ENCODE measurements around the gene MERTK. TPM values are rescaled to one million over a fixed set of nuclear protein-coding genes. Genes with fewer than 3 reads are reported as not detected.
A peak's percentile ranks its signal among the peaks of the same experiment; 100 is the strongest.
"Not testable (repeated sequence)": the region's sequence is repeated elsewhere in the genome, so short reads cannot be mapped to it uniquely, and the experiment has no call there.

Gene MERTK
- total RNA-seq, 1 donor from 2014 or later, result 6.6 TPM

DNA sequence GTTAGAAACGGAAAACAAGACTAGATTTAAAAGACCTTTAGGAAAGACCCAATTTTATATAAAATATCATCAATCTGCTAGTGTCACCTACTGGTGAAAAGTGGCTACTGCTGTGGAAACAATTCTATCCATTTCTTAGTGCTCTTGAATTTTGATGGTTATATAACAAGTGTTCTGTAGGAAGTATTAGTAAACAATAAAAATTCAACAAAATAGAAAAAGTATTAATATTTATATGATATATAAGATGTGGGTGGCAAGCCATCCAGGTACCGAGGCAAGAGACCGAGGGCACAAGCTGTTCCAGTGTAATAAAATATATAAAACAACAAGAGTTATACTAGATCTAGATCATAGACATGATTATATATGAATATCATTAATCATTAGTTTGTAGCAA is 150.5 kb downstream of the MERTK start:
- ATAC-seq (peak; percentile 74), DNase-seq (ENCODE audit: missing footprints) (no peak)
- intact Hi-C loops (cut with DNase I), result loop anchor here (1.0 kb wide), 2 partner anchors 151 to 162 kb away; partner anchors contain the start of gene MERTK

DNA sequence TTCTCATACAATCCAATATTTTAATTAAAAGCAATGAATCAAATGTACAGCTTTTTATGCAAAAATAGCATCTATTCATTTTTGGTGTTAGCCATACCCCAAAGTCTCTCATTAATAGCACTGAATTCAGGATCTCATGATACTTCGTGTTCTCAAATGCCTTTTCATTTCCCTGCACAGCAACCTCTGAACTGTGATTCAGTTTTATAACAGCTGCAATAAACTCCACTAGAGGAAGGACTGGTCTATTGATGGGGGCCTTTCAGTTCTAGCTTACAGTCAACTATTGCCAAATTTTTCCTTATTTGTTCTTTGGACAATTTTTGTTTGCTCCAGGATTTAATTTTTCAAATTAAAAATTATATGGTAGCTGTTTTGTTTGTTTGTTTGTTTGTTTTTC is 151.9 kb downstream of the MERTK start:
- intact Hi-C loops (cut with DNase I), result no loop called here
- ATAC-seq (no peak), DNase-seq (ENCODE audit: missing footprints) (no peak)

DNA sequence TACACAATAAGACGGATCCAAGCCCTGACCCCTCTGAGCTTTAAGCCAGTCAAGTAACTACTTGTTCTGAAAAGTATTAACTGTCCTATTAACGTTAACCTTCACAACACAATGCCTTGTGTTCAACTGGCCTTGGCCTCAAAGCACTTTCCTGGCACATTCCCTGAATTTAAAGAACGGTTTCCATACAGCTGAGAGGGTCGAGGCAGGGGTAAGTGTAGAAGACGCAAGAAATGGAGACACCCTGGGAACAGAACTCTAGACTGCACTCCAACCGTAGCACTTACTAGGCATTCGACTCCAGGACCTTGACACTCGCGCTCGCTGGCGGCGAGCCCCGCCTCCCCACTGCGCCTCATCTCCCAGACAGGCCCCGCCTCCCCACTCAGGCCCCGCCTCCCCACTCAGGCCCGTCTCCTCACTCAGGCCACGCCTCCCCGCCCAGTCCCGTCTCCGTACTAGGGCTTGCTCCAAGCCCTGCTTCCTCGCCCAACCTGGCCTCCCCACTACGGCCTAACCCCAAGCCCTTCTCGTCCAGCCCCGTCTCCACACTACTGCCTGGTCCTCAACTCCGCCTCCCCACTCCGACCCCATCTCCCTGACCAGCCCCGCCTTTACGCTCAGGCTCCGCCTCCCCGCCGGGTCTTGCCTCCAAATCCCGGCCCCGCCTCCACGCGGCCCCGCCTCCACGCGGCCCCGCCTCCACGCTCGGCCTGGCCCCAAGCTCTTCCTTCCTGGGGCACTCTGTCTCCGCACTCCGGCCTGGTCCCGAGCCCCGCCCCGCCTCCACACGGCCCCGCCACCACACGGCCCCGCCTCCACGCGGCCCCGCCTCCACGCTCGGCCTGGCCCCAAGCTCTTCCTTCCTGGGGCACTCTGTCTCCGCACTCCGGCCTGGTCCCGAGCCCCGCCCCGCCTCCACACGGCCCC is 155.8 kb downstream of the MERTK start:
- intact Hi-C loops (cut with DNase I), result no loop called here
- peak; percentile 81 for ATAC-seq
- DNase-seq (ENCODE audit: missing footprints), result peak; percentile 99

DNA sequence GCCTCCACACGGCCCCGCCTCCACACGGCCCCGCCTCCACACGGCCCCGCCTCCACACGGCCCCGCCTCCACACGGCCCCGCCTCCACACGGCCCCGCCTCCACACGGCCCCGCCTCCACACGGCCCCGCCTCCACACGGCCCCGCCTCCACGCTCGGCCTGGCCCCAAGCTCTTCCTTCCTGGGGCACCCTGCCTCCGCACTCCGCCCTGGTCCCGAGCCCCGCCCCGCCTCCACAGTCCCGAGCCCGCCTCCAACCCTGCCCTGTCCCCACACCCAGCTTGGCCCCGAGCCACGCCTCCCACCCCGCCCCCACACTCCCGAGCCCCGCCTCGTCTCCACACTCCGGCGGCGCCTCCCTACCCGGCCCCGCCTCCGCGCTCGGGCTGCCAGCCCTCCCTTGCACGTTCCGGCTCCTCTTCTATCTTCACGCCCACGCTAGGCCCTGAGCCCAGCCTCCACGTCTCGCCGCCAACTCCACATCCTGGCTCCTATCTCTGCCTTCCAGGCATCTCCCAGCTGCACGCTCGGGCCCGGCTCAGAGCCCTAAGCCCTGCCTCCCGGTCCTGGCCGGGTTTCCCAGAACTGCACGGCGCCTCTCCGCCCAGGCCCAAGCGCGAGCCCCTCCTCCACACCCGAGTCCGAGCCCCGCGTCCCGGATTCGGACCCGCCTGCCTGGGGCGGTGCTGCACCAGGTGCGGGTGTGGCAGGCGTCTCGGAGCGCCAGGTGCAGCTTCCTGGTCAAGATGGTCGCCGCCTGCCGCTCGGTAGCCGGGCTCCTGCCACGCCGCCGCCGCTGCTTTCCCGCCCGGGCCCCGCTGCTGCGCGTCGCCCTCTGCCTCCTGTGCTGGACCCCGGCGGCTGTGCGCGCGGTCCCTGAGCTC is 156.7 kb downstream of the MERTK start, which contains the start of gene TMEM87B:
TMEM87B (plus strand) TSS at position 423 of the 883 bp plus-strand sequence; CDS start at position 746, 323 bp downstream.
- intact Hi-C loops (cut with DNase I), result loop anchor here (1.0 to 5.0 kb wide), 2 partner anchors 197 to 220 kb away; partner anchors contain the start of gene ZC3H6
- peak; percentile 87 for ATAC-seq
- DNase-seq (ENCODE audit: missing footprints), result peak; percentile 99

DNA sequence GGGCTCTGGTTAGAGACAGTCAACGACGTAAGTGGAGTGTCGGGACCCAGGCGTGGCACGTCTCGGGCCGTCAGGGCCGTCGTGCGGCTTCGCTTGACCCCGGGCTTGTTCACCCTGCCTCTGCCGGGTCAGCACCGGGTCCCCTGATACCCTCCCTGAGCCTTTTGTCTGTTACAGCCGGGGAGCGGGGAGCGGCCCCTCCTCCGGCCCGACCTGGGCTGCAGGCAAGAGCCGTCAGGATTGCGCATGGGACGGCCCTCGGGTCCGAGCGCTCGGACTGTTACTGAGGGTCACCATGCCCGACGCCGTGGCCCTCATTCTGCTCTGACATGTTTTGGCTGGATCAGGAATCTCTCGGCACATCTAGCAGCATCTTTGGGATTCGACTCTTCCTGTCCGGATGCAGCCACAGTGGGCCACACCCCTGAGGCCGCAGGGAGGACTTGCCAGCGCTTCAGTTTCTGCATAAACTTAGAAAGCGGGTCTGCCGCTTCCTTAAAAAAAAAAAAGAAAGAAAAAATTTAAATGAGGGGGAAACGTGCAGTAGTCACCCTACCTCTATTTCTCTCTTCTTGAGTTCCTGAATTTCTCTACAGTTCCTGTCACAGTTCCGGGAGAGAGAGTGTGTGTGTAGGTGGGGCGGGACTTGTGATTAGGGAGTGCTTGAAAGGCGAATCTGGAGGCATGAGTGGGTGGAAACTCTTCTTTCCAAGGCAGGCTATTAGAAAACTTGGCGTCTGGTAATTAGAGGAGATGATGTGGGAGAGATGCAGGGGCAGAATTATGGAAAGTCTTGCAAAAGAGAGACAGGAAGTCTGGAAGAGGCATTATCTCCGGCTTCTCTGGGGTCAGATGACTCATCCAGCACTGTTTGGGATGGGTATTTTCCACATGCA is 157.6 kb downstream of the MERTK start:
- peak; percentile 17 for ATAC-seq
- DNase-seq (ENCODE audit: missing footprints), result peak; percentile 89
- intact Hi-C loops (cut with DNase I), result loop anchor here (1.0 to 5.0 kb wide), 2 partner anchors 196 to 219 kb away; partner anchors contain the start of gene ZC3H6

DNA sequence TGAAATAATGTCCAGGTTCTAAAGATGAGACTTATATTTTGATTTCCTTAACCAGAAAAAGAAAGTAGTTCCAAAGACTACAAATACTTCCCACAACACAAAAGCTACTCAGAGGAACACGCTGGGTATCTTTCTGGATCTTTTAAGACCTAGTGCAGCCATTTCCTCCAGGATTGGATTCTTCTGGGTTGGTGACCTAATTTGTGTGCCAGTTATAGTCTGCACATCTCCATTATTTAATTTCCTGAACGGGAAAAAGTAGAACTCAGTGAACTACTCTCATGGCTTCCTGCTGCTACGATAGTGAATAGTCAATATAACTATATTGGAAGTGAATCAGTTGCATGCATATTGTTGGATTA is 158.2 kb downstream of the MERTK start:
- ATAC-seq (no peak), DNase-seq (ENCODE audit: missing footprints) (no peak)
- intact Hi-C loops (cut with DNase I), result loop anchor here (5.0 kb wide), 1 partner anchor 196 kb away; no protein-coding TSS in a partner anchor

DNA sequence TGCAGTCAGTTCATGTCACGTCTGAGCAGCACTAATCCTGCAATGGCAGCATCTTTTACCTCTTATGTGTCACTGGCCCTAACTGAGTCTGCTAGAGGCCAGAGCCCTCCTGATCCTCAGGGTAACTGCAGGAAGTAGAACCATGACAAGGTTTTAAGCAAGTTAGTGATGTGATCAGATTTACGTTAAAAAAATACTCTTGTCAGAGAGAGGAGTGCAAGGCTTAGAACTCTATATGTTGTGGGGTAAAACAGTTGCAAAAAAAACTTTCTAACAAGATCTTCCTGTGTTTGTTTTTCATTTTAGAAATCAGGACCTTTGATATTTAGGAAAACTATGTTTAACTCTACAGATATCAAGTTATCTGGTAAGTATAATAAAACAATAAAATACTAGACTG is 161.3 kb downstream of the MERTK start:
- no peak for DNase-seq (ENCODE audit: missing footprints)
- intact Hi-C loops (cut with DNase I), result loop anchor here (5.0 kb wide), 1 partner anchor 193 kb away; no protein-coding TSS in a partner anchor
- ATAC-seq, result no peak

DNA sequence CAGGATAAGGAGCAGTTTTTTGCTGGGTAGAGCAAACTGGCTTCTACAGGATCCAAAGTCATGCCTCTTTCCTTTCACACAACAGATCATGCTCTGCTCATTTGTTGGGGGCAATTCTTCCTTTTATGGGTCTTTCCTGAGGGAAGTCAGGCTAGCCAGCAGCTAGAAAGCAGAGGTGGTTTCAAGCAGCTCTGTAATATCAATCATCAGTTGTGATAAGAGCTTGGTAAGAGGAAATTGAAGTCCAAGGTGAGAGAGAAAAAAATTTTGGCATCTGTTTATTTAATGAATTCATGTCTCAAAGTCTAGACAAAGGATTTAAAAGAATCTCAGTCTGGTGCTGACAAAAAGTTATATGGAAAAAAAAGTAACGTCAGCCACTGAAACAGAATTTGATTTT is 162.9 kb downstream of the MERTK start:
- DNase-seq (ENCODE audit: missing footprints) (no peak), ATAC-seq (no peak)
- intact Hi-C loops (cut with DNase I), result no loop called here

DNA sequence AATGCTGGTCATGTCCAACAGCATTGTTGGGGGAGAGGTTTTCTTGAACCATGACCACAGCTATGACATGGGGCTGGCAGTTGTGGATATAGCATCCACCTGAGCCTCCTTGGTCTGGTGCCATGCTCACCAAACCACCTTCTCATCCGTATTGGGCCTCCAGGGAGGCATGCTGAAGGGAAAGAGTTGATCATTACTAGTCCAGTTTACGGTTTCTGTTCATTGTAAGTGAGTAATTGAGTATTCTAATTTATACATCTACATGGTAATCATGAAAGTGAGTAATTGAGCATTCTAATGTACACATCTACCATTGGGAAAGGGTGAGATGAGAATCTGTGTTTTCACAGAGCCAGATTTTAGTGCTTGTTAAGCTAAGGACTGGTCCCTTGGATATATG is 163.4 kb downstream of the MERTK start:
- ATAC-seq, result no peak
- DNase-seq (ENCODE audit: missing footprints), result no peak
- intact Hi-C loops (cut with DNase I), result no loop called here

DNA sequence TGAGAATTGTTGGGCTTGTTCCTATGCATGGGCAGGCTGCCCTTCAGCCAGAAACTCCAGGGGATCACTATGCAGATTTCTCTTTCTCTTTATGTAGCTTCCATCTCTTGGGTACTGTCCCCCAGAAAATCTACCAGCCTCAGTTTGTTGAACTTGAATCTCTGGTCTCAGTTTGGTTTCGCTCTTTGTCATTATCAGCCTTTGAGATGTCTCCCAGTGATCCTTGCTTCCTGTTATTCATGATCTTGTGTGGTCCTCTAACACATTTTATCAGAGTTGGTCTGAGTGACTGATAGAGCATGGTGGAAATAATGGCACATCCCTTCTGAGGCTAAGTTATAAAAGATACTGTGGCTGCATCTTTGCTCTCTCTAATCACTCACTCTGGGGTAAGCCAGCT is 164.5 kb downstream of the MERTK start:
- DNase-seq (ENCODE audit: missing footprints) (no peak), ATAC-seq (no peak)
- intact Hi-C loops (cut with DNase I), result no loop called here

DNA sequence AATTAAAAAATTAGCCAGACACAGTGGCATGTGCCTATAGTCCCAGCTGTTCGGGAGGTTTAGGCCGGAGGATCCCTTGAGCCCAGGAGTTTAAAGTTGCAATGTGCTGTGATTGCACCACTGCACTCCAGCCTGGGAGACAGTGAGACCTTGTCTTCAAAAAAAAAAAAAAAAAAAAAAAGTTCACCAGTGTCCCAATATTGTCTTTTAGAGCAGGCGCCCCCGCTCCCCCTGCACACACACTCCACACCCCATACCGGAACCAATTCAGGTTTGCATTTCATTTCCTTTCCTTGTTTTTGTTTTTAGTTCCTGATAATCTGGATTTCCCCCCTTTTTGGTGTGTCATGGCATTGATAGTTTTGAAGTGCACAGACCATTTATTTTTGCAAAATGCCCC is 167.1 kb downstream of the MERTK start:
- ATAC-seq (no peak), DNase-seq (ENCODE audit: missing footprints) (no peak)
- intact Hi-C loops (cut with DNase I), result no loop called here

DNA sequence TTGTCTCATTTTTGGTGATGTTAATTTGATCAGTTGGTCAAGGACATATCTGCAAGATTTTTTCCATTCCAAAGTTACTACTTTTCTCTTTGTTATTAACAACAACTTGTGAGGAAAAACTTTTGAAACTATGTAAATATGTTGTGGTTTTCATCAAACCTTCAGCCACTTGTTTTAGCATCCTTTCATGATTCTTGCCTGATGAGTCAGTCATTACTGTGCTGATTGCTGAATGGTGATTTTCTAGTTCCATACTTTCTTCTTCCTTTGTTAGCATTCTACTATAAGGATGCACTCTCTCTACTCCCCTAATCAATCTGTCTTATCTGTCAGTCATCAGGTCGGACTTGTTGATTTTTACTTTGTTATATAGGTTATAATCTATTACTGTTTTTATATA is 167.6 kb downstream of the MERTK start:
- DNase-seq (ENCODE audit: missing footprints) (no peak), ATAC-seq (no peak)
- intact Hi-C loops (cut with DNase I), result no loop called here

DNA sequence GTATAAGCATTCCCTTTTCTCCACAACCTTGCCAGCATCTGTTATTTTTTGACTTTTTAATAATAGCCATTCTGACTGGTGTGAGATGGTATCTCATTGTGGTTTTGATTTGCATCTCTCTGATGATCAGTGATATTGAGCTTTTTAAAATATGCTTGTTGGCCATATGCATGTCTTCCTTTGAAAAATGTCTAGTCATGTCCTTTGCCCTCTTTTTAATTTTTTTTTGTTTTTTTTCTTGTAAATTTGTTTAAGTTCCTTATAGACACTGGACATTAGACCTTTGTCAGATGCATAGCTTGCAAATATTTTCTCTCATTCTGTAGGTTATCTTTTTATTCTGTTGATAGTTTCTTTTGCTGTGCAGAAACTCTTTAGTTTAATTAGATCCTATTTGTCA is 171.4 kb downstream of the MERTK start:
- intact Hi-C loops (cut with DNase I); ATAC-seq; DNase-seq (ENCODE audit: missing footprints): not testable (repeated sequence)

DNA sequence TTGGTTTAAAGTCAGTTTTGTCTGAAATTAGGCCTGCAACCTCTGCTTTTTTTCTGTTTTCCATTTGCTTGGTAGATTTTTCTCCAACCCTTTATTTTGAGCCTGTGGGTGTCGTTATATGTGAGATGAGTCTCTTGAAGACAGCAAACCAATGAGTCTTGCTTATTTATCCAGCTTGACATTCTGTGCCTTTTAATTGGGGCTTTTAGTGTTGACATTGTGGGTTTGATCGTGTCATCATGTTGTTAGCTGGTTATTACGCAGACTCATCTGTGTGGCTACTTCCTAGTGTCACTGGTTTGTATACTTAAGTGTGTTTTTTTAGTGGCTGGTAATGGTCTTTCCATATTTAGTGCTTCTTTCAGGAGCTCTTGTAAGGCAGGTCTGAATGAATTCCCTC is 175.5 kb downstream of the MERTK start:
- DNase-seq (ENCODE audit: missing footprints), result no peak
- no peak for ATAC-seq
- intact Hi-C loops (cut with DNase I), result no loop called here

DNA sequence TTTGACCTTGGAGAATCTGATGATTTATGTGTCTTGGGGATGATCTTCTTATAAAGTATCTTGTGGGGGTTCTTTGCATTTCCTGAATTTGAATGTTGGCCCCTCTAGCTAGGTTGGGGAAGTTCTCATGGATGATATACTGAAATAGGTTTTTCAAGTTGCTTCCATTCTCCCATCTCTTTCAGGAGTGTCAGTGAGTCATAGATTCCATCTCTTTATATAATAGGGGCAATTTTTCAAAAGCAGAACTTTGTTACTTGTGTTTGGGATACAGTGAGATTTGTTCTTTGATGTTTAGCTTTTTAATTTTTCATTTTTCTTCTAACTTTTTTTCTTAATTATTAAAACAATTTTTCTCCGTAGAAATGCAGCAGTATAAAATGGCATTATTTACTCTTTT is 176.1 kb downstream of the MERTK start:
- no peak for DNase-seq (ENCODE audit: missing footprints)
- intact Hi-C loops (cut with DNase I), result no loop called here
- no peak for ATAC-seq

DNA sequence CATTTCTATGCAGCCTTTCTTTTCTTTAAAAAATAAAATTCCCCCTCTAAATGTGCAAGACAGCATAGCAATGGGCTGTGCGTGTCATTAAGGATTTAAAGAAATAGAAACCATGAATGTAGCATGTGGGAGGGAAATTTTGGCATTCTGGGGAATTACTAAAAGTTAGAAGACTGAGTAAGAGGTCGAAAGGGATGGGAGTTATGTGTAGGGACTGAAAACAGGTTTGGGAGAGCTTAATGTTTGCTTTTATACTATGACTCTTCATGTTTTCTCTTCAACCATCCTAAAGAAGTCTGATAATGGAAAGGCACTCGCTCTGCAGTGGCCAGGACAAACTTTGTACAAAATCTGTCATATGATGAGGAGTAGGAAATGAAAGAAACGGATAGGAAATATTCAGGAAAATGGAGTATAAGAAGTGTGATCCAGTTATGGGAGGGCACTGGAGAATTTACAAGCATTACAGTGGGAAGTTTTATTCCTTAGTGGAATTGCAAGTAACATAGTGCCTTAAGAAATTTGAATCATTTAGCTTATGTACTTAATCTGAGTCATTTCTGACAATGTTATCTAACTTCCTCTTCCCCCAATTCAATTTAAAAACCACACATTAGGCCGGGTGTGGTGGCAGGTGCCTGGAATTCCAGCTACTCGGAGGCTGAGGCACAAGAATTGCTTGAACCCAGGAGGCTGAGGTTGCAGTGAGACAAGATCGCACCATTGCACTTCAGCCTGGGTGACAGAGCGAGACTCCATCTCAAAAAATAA is 177.3 kb downstream of the MERTK start:
- ATAC-seq (no peak), DNase-seq (ENCODE audit: missing footprints) (no peak)
- intact Hi-C loops (cut with DNase I), result no loop called here

DNA sequence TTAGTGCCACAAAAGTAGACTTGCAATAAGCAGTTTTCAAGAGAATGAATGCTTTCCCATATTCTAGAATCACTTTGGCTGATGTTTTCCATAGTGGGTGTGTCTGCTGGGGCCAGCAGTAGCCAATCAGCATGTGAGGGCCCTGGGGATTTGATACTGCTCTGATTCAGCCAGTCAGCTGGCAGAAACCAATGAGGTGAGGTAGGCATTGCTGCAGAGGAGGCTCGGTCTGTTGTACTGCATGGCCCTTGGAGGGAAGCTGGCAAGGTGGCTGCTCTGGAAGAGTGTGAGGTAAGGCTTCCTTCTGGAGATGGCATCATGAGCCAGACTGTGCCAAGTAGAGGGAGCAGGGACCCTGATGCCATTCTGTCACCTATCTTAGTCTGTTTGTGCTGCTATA is 179.4 kb downstream of the MERTK start:
- ATAC-seq (no peak), DNase-seq (ENCODE audit: missing footprints) (no peak)
- intact Hi-C loops (cut with DNase I), result no loop called here
